ENCODE results near the gene CXCR6.

Gene CXCR6

DNA sequence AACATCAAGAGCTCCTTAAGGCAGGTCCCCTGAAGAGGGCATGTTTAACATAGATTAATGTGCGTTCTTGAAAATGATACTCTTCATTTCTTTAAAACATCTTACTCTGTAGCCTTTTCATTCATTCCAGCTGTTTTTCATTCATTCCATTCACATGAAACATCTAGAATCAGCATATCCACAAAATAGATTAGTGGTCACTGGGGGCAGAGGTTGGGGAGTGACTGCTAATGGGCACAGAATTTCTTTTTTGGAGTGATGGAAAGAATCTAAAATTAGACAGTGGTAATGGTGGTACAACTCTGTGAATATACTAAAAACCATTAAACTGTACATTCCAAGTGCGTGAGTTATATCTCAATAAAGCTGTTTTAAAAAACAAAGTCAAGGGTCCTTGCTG, 15.4 kb upstream of the CXCR6 start:
- H3K36me3 ChIP-seq (ENCODE audit: control insufficient read depth in 2 of 2, insufficient read depth in 1 of 2, low read length in 2 of 2): peaks cover 0 to 80% of the 10 kb centered on the region in 2 experiments; a peak in 2 of 3 replicates
- H3K4me1 ChIP-seq (ENCODE audit: control insufficient read depth, insufficient read depth, low read length): no peaks in the 10 kb centered on the region
- TF ChIP-seq ZNF596 (tag by site-specific recombination; IDR thresholded peaks at IDR 0.05): no peak
- no peak for TF ChIP-seq GLI4 (tag by site-specific recombination; IDR thresholded peaks at IDR 0.05)
- TF ChIP-seq YY2 (tag by site-specific recombination; IDR thresholded peaks at IDR 0.05): no peak
- TF ChIP-seq SP3 (tag by site-specific recombination; IDR thresholded peaks at IDR 0.05): no peak
- no peak for TF ChIP-seq ZNF335 (tag by site-specific recombination; conservative IDR thresholded peaks at IDR 0.05)
- no peak for TF ChIP-seq ZNF791 (tag by site-specific recombination; IDR thresholded peaks at IDR 0.05)
- TF ChIP-seq, protein P1, sequence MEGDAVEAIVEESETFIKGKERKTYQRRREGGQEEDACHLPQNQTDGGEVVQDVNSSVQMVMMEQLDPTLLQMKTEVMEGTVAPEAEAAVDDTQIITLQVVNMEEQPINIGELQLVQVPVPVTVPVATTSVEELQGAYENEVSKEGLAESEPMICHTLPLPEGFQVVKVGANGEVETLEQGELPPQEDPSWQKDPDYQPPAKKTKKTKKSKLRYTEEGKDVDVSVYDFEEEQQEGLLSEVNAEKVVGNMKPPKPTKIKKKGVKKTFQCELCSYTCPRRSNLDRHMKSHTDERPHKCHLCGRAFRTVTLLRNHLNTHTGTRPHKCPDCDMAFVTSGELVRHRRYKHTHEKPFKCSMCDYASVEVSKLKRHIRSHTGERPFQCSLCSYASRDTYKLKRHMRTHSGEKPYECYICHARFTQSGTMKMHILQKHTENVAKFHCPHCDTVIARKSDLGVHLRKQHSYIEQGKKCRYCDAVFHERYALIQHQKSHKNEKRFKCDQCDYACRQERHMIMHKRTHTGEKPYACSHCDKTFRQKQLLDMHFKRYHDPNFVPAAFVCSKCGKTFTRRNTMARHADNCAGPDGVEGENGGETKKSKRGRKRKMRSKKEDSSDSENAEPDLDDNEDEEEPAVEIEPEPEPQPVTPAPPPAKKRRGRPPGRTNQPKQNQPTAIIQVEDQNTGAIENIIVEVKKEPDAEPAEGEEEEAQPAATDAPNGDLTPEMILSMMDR (tag by site-specific recombination; IDR thresholded peaks at IDR 0.05): no peak
- no peak for TF ChIP-seq ZNF138 (tag by site-specific recombination; IDR thresholded peaks at IDR 0.05; ENCODE audit: borderline replicate concordance)
- TF ChIP-seq ZNF654 (tag by site-specific recombination; IDR thresholded peaks at IDR 0.05; ENCODE audit: low read depth): no peak
- TF ChIP-seq GLIS1 (tag by site-specific recombination; IDR thresholded peaks at IDR 0.05): no peak
- TF ChIP-seq, protein P2, sequence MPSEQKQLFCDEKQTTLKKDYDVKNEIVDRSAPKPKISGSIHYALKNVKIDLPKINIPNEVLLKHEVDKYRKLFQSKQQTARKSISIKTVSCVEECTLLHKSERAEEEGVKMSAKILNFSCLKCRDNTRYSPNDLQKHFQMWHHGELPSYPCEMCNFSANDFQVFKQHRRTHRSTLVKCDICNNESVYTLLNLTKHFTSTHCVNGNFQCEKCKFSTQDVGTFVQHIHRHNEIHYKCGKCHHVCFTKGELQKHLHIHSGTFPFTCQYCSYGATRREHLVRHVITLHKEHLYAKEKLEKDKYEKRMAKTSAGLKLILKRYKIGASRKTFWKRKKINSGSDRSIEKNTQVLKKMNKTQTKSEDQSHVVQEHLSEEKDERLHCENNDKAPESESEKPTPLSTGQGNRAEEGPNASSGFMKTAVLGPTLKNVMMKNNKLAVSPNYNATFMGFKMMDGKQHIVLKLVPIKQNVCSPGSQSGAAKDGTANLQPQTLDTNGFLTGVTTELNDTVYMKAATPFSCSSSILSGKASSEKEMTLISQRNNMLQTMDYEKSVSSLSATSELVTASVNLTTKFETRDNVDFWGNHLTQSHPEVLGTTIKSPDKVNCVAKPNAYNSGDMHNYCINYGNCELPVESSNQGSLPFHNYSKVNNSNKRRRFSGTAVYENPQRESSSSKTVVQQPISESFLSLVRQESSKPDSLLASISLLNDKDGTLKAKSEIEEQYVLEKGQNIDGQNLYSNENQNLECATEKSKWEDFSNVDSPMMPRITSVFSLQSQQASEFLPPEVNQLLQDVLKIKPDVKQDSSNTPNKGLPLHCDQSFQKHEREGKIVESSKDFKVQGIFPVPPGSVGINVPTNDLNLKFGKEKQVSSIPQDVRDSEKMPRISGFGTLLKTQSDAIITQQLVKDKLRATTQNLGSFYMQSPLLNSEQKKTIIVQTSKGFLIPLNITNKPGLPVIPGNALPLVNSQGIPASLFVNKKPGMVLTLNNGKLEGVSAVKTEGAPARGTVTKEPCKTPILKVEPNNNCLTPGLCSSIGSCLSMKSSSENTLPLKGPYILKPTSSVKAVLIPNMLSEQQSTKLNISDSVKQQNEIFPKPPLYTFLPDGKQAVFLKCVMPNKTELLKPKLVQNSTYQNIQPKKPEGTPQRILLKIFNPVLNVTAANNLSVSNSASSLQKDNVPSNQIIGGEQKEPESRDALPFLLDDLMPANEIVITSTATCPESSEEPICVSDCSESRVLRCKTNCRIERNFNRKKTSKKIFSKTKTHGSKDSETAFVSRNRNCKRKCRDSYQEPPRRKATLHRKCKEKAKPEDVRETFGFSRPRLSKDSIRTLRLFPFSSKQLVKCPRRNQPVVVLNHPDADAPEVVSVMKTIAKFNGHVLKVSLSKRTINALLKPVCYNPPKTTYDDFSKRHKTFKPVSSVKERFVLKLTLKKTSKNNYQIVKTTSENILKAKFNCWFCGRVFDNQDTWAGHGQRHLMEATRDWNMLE (tag by site-specific recombination; conservative IDR thresholded peaks at IDR 0.05; ENCODE audit: low read depth): no peak
- no peak for TF ChIP-seq ZNF776 (tag by site-specific recombination; IDR thresholded peaks at IDR 0.05; ENCODE audit: borderline replicate concordance)
- TF ChIP-seq, protein P3, sequence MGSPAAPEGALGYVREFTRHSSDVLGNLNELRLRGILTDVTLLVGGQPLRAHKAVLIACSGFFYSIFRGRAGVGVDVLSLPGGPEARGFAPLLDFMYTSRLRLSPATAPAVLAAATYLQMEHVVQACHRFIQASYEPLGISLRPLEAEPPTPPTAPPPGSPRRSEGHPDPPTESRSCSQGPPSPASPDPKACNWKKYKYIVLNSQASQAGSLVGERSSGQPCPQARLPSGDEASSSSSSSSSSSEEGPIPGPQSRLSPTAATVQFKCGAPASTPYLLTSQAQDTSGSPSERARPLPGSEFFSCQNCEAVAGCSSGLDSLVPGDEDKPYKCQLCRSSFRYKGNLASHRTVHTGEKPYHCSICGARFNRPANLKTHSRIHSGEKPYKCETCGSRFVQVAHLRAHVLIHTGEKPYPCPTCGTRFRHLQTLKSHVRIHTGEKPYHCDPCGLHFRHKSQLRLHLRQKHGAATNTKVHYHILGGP (tag by site-specific recombination; IDR thresholded peaks at IDR 0.05): no peak
- TF ChIP-seq, protein P4, sequence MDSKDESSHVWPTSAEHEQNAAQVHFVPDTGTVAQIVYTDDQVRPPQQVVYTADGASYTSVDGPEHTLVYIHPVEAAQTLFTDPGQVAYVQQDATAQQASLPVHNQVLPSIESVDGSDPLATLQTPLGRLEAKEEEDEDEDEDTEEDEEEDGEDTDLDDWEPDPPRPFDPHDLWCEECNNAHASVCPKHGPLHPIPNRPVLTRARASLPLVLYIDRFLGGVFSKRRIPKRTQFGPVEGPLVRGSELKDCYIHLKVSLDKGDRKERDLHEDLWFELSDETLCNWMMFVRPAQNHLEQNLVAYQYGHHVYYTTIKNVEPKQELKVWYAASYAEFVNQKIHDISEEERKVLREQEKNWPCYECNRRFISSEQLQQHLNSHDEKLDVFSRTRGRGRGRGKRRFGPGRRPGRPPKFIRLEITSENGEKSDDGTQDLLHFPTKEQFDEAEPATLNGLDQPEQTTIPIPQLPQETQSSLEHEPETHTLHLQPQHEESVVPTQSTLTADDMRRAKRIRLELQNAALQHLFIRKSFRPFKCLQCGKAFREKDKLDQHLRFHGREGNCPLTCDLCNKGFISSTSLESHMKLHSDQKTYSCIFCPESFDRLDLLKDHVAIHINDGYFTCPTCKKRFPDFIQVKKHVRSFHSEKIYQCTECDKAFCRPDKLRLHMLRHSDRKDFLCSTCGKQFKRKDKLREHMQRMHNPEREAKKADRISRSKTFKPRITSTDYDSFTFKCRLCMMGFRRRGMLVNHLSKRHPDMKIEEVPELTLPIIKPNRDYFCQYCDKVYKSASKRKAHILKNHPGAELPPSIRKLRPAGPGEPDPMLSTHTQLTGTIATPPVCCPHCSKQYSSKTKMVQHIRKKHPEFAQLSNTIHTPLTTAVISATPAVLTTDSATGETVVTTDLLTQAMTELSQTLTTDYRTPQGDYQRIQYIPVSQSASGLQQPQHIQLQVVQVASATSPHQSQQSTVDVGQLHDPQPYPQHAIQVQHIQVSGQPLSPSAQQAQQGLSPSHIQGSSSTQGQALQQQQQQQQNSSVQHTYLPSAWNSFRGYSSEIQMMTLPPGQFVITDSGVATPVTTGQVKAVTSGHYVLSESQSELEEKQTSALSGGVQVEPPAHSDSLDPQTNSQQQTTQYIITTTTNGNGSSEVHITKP (tag by site-specific recombination; IDR thresholded peaks at IDR 0.05): no peak
- no peak for TF ChIP-seq ZNF146 (tag by site-specific recombination; IDR thresholded peaks at IDR 0.05)
- TF ChIP-seq ZSCAN30 (tag by site-specific recombination; IDR thresholded peaks at IDR 0.05): no peak
- no peak for TF ChIP-seq HOXA7 (CRISPR knock-in tag; IDR thresholded peaks at IDR 0.05; ENCODE audit: borderline replicate concordance)
- TF ChIP-seq, protein P5, sequence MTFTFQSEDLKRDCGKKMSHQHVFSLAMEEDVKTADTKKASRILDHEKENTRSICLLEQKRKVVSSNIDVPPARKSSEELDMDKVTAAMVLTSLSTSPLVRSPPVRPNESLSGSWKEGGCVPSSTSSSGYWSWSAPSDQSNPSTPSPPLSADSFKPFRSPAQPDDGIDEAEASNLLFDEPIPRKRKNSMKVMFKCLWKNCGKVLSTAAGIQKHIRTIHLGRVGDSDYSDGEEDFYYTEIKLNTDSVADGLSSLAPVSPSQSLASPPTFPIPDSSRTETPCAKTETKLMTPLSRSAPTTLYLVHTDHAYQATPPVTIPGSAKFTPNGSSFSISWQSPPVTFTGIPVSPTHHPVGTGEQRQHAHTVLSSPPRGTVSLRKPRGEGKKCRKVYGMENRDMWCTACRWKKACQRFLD (tag by site-specific recombination; IDR thresholded peaks at IDR 0.05): no peak
- TF ChIP-seq KLF16 (tag by site-specific recombination; IDR thresholded peaks at IDR 0.05): no peak
- no peak overlapping the region for H3K27ac ChIP-seq (ENCODE audit: extremely low read depth, low read depth, low read length)
- H3K4me3 ChIP-seq (ENCODE audit: low read depth, low read length): no peak overlapping the region
- no peaks in the 10 kb centered on the region for H3K9me3 ChIP-seq (ENCODE audit: control insufficient read depth, insufficient read depth, low read depth, low read length)
- CTCF ChIA-PET: interaction anchor here (0.8 to 3.4 kb wide), 3 partner anchors 76 to 166 kb away, joined by 3 to 15 read pairs (median 5); no protein-coding TSS in a partner anchor
- POLR2A ChIA-PET: no interaction called here
